Liver (tissue), 3 donors: ENCODE data around the gene TLCD3A.
"Not testable (repeated sequence)": the region's sequence is repeated elsewhere in the genome, so short reads cannot be mapped to it uniquely, and the experiment has no call there.

Experiments
- FOXA1 ChIP-seq: IDR thresholded peaks from 2 replicates; pipeline ENCODE4 v1.6.1; 2016; ENCODE audit warnings: antibody characterized with exemption
- HNF4G ChIP-seq: IDR thresholded peaks from 2 replicates; pipeline ENCODE4 v1.6.1; 2016; ENCODE audit warnings: antibody characterized with exemption
- JUND ChIP-seq, 2 donors: IDR thresholded peaks; 2 replicates each; pipeline ENCODE4 v1.6.1; 2016; ENCODE audit warnings: antibody characterized with exemption in 2 of 2
- MAX ChIP-seq: IDR thresholded peaks from 2 replicates; pipeline ENCODE4 v1.6.1; 2016; ENCODE audit warnings: antibody characterized with exemption
- RAD21 ChIP-seq, 2 donors: IDR thresholded peaks; 2 replicates each; pipeline ENCODE4 v1.6.1; 2016; ENCODE audit warnings: antibody characterized with exemption in 2 of 2, mild to moderate bottlenecking in 2 of 2
- REST ChIP-seq: IDR thresholded peaks from 2 replicates; pipeline ENCODE4 v1.6.1; 2016; ENCODE audit warnings: antibody characterized with exemption, mild to moderate bottlenecking
- TAF1 ChIP-seq: conservative IDR thresholded peaks from 2 replicates; pipeline ENCODE4 v1.6.1; 2016; ENCODE audit warnings: antibody characterized with exemption, mild to moderate bottlenecking
- TF ChIP-seq, protein P1 (sequence below): fragments of 150-350 bp; IDR thresholded peaks from 2 replicates; pipeline ENCODE4 v1.5.1; 2017; ENCODE audit warnings: improper control_type of control experiment, low read depth, low read length; ENCODE audit not compliant: missing input control
- TF ChIP-seq, protein P2 (sequence below): IDR thresholded peaks from 2 replicates; pipeline ENCODE4 v1.6.1; 2016; ENCODE audit warnings: antibody characterized with exemption
- donor health status: healthy.
- donor health status: healthy.

DNA sequence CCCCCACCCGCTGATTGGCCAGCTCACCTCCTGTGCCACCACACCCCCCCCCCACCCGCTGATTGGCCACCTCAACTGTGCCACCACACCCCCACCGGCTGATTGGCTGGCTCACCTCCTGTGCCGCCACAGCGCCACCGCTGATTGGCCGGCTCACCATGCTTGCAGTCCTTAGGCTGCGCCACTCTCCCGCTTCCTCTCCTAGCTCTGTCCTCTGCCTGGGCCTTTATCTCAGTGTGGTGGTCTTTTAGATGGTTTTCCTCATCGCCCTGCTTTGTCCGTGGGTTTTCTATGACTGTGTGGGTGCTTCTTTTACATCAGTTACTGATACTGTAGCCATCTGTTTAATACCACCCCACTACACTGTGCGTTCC is 58.5 kb downstream of the TLCD3A start:
- TF ChIP-seq, protein P1, sequence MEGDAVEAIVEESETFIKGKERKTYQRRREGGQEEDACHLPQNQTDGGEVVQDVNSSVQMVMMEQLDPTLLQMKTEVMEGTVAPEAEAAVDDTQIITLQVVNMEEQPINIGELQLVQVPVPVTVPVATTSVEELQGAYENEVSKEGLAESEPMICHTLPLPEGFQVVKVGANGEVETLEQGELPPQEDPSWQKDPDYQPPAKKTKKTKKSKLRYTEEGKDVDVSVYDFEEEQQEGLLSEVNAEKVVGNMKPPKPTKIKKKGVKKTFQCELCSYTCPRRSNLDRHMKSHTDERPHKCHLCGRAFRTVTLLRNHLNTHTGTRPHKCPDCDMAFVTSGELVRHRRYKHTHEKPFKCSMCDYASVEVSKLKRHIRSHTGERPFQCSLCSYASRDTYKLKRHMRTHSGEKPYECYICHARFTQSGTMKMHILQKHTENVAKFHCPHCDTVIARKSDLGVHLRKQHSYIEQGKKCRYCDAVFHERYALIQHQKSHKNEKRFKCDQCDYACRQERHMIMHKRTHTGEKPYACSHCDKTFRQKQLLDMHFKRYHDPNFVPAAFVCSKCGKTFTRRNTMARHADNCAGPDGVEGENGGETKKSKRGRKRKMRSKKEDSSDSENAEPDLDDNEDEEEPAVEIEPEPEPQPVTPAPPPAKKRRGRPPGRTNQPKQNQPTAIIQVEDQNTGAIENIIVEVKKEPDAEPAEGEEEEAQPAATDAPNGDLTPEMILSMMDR = not testable (repeated sequence)
- TF ChIP-seq, protein P2, sequence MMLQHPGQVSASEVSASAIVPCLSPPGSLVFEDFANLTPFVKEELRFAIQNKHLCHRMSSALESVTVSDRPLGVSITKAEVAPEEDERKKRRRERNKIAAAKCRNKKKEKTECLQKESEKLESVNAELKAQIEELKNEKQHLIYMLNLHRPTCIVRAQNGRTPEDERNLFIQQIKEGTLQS = not testable (repeated sequence)
- TF ChIP-seq MAX; FOXA1; JUND (IDR thresholded peaks at IDR 0.05); HNF4G; RAD21 (IDR thresholded peaks at IDR 0.05); REST; TAF1: not testable (repeated sequence)
